ELR (cell line): ENCODE results near the gene PNMT.
"Not testable (repeated sequence)": the region's sequence is repeated elsewhere in the genome, so short reads cannot be mapped to it uniquely, and the experiment has no call there.

Experiments used
- DNase-seq: peaks from one replicate; pipeline ENCODE4 v3.0.0-alpha.2; 2015; ENCODE audit warnings: low read depth

The PNMT gene

GRCh38 chr17:39709319-39709997, 41.2 kb downstream of the PNMT start:
- DNase-seq = no peak

DNA sequence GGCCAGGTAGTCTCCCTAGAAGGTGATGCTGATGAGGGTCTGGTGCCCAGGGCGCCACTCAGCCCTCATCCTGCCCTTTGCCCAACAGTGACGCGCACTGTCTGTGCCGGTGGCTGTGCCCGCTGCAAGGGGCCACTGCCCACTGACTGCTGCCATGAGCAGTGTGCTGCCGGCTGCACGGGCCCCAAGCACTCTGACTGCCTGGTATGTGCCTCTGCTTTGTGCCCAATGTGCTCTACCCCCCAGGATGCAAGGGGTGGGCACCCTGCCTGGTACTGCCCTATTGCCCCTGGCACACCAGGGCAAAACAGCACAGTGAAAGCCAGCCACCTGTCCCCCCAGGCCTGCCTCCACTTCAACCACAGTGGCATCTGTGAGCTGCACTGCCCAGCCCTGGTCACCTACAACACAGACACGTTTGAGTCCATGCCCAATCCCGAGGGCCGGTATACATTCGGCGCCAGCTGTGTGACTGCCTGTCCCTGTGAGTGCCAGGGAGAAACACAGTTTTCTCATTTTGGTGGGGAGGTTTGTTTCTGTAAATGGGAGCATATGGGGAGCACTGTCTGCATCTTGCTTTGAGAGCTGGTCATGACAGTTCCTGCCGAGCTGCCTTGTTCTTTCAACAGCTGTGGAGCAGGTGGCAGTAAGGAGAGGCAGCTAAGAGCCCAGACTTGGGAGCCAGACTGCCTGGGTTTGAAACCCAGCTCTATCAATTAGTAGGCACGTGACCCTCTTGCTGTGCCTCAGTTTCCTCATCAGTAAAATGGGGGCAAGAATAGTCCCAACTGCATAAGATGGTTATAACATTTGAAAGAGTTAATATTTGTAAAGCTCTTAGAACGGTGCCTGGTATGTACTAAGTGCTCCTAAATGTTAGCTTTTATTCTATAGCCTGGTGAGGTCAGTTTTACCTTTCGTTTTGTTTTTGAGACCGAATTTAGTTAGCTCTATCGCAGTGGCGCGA, 42.0 kb downstream of the PNMT start:
- no peak for DNase-seq

- not testable (repeated sequence) for DNase-seq
These were observed 42.8 kb downstream of the PNMT start for GRCh38 chr17:39711071-39711470.

GRCh38 chr17:39711851-39712250, 43.6 kb downstream of the PNMT start:
- DNase-seq = no peak

DNA sequence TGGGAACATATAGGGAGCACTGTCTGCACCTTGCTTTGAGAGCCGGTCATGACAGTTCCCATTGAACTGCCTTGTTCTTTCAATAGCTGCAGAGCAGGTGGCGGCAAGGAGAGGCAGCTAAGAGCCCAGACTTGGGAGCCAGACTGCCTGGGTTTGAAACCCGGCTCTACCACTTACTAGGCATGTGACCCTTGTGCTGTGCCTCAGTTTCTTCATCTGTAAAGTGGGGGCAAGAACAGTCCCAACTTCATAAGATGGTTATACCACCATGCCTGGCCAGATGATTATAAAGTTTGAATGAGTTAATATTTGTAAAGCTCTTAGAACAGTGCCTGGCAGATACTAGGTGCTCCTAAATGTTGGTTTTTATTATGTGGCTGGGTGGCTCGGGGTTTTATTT, 46.0 kb downstream of the PNMT start:
- no peak for DNase-seq

DNA sequence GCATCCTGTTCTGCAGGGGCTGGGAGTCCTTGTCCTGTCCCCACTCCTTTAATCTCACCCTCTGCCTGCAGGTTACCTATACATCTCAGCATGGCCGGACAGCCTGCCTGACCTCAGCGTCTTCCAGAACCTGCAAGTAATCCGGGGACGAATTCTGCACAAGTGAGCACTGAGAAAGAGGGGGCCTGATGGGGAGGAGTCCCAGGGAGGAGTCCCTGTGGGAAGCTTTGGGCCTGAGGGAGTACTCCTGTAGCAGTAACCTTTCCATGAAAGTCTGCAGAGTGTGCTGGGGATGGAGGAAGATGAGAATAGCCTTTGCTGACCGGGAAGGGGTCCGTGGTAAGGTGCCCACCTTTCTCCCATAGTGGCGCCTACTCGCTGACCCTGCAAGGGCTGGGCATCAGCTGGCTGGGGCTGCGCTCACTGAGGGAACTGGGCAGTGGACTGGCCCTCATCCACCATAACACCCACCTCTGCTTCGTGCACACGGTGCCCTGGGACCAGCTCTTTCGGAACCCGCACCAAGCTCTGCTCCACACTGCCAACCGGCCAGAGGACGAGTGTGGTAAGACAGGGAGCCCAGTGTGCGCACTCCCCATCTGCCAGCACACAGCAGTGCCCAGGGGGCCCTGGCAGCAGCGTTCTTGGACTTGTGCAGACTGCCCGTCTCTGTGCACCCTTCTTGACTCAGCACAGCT, 47.3 kb downstream of the PNMT start:
- no peak for DNase-seq

- DNase-seq = no peak
These were observed 48.0 kb downstream of the PNMT start for GRCh38 chr17:39716073-39716818.

- no peak for DNase-seq
These were observed 48.8 kb downstream of the PNMT start for GRCh38 chr17:39716879-39717536.

DNA sequence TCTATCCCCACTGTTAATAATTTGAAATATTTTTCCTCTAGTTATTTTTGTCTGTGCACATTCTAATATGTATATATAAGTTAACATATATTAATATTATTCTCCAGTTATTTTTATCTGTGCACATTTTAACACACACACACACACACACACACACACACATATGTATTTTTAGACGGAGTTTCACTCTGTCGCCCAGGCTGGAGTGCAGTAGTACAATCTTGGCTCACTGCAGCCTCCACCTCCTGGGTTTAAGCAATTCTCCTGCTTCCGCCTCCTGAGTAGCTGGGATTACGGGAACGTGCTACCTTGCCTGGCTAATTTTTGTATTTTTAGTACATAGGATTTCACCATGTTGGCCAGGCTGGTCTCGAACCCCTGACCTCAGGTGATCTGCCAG, 49.4 kb downstream of the PNMT start:
- no peak for DNase-seq

DNA sequence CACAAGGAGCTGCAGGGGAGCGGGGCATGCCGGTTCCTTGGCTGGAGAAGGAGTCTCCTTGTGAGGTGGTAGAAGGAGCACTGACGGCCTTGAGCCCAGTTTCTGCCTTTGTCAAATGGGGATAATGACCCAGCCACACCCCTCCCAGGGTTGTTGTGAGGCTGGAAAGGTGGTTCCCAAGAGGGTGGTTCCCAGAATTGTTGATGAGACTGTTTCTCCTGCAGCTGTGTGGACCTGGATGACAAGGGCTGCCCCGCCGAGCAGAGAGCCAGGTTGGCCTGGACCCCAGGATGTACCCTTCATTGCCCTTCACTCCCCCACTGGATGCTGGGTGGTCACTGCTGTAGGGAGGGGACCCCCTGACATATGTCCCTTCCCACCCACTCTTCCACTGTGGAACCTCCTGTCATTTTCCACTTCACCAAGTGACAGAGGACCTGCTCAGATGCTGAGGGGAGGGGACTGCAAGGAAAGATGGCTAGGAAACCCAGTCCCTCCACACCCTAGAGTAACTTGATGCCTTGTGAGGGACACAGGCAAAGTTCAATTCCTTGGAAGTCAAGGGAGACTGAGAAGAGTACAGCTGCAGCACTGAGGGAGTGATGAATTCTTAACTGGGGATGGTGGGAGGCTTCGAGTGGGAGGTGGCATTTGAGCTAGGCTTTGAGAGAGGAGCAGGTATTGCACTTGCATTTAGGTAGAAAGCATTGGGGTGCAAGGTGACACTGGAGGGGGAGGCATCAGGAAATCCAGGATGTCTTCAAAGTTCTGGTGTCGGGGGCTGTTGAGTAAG, 51.5 kb downstream of the PNMT start:
- DNase-seq = no peak
